ENCODE data around the gene GRK4. TPM values are rescaled to one million over a fixed set of nuclear protein-coding genes. Genes with fewer than 3 reads are reported as not detected.
A peak's percentile ranks its signal among the peaks of the same experiment; 100 is the strongest.

The GRK4 gene
- total and polyA plus RNA-seq, 12 donors, result 4.7 to 24.5 (median 10.3) TPM

DNA sequence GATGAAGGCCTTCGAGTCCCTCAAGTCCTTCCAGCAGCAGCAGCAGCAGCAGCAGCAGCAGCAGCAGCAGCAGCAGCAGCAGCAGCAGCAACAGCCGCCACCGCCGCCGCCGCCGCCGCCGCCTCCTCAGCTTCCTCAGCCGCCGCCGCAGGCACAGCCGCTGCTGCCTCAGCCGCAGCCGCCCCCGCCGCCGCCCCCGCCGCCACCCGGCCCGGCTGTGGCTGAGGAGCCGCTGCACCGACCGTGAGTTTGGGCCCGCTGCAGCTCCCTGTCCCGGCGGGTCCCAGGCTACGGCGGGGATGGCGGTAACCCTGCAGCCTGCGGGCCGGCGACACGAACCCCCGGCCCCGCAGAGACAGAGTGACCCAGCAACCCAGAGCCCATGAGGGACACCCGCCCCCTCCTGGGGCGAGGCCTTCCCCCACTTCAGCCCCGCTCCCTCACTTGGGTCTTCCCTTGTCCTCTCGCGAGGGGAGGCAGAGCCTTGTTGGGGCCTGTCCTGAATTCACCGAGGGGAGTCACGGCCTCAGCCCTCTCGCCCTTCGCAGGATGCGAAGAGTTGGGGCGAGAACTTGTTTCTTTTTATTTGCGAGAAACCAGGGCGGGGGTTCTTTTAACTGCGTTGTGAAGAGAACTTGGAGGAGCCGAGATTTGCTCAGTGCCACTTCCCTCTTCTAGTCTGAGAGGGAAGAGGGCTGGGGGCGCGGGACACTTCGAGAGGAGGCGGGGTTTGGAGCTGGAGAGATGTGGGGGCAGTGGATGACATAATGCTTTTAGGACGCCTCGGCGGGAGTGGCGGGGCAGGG lies 111.7 kb downstream of the GRK4 start:
- peak overlapping the region; percentile 16 to 92 (median 86) for H3K27ac ChIP-seq
- peak in 1 of 8 donors; percentile 17 for ATAC-seq
- H3K27me3 ChIP-seq, result no peaks in the 10 kb centered on the region
- TF ChIP-seq, protein P1, sequence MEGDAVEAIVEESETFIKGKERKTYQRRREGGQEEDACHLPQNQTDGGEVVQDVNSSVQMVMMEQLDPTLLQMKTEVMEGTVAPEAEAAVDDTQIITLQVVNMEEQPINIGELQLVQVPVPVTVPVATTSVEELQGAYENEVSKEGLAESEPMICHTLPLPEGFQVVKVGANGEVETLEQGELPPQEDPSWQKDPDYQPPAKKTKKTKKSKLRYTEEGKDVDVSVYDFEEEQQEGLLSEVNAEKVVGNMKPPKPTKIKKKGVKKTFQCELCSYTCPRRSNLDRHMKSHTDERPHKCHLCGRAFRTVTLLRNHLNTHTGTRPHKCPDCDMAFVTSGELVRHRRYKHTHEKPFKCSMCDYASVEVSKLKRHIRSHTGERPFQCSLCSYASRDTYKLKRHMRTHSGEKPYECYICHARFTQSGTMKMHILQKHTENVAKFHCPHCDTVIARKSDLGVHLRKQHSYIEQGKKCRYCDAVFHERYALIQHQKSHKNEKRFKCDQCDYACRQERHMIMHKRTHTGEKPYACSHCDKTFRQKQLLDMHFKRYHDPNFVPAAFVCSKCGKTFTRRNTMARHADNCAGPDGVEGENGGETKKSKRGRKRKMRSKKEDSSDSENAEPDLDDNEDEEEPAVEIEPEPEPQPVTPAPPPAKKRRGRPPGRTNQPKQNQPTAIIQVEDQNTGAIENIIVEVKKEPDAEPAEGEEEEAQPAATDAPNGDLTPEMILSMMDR (IDR thresholded peaks at IDR 0.05), result no peak
- no peaks in the 10 kb centered on the region for H3K36me3 ChIP-seq
- WGBS, 2 donors, result 0 to 1% methylated on average over 40 to 60 of the region's 60 CpGs
- peak; percentile 28 to 64 for DNase-seq
- intact Hi-C loops (cut with DNase I), result loop anchor here in 1 of 10 donors (5.0 kb wide), 1 partner anchor 833 kb away; the partner anchor contains the start of genes HAUS3 and POLN
- peak overlapping the region; percentile 73 to 92 (median 82) for H3K4me3 ChIP-seq
- H3K9me3 ChIP-seq, result no peaks in the 10 kb centered on the region
- peaks cover 3 to 48% (median 37%) of the 10 kb centered on the region in 9 donors for H3K4me1 ChIP-seq

DNA sequence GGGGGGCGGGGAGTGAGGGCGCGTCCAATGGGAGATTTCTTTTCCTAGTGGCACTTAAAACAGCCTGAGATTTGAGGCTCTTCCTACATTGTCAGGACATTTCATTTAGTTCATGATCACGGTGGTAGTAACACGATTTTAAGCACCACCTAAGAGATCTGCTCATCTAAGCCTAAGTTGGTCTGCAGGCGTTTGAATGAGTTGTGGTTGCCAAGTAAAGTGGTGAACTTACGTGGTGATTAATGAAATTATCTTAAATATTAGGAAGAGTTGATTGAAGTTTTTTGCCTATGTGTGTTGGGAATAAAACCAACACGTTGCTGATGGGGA lies 112.2 kb downstream of the GRK4 start:
- ATAC-seq, result no peak
- Histone ChIP-seq H3K36me3 (no peaks in the 10 kb centered on the region), H3K4me3 (peak overlapping the region in 9 of 10 donors; percentile 75 to 92 (median 83)), H3K27me3 (no peaks in the 10 kb centered on the region), H3K4me1 (peaks cover 3 to 51% (median 38%) of the 10 kb centered on the region in 9 donors), H3K27ac (peak overlapping the region in 7 of 10 donors; percentile 40 to 92 (median 79)), H3K9me3 (no peaks in the 10 kb centered on the region)
- intact Hi-C loops (cut with DNase I), result no loop called here
- 2 to 3% methylated on average over 8 of the region's 8 CpGs for WGBS, 2 donors
- TF ChIP-seq, protein P1 (IDR thresholded peaks at IDR 0.05), result no peak
- DNase-seq, result no peak

DNA sequence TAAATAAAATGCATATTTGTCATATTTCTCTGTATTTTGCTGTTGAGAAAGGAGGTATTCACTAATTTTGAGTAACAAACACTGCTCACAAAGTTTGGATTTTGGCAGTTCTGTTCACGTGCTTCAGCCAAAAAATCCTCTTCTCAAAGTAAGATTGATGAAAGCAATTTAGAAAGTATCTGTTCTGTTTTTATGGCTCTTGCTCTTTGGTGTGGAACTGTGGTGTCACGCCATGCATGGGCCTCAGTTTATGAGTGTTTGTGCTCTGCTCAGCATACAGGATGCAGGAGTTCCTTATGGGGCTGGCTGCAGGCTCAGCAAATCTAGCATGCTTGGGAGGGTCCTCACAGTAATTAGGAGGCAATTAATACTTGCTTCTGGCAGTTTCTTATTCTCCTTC lies 114.4 kb downstream of the GRK4 start:
- no peak for DNase-seq
- H3K4me1 ChIP-seq, result peaks cover 3 to 55% (median 34%) of the 10 kb centered on the region in 9 donors

GRCh38 chr4:3079694-3080123 lies 116.3 kb downstream of the GRK4 start:
- TF ChIP-seq, protein P1 (IDR thresholded peaks at IDR 0.05), result no peak
- ATAC-seq (no peak), DNase-seq (no peak)
- intact Hi-C loops (cut with DNase I), result no loop called here
- 73 to 75% methylated on average over 6 of the region's 6 CpGs for WGBS, 2 donors
- no peaks in the 10 kb centered on the region for H3K9me3 ChIP-seq
- peaks cover 3 to 46% (median 26%) of the 10 kb centered on the region in 9 donors for H3K4me1 ChIP-seq
- no peak overlapping the region for H3K4me3 ChIP-seq
- no peaks in the 10 kb centered on the region for H3K27me3 ChIP-seq
- no peaks in the 10 kb centered on the region for H3K36me3 ChIP-seq
- H3K27ac ChIP-seq, result no peak overlapping the region

More for the DNA sequence above, 114.4 kb downstream of the GRK4 start:
- Histone ChIP-seq H3K27ac (no peak overlapping the region), H3K36me3 (no peaks in the 10 kb centered on the region), H3K4me3 (no peak overlapping the region), H3K27me3 (no peaks in the 10 kb centered on the region), H3K9me3 (no peaks in the 10 kb centered on the region)
- no peak for ATAC-seq
- TF ChIP-seq, protein P1 (IDR thresholded peaks at IDR 0.05), result no peak
- 87 to 88% methylated on average over 2 of the region's 2 CpGs for WGBS, 2 donors
- intact Hi-C loops (cut with DNase I), result no loop called here

Data from heart right ventricle (tissue), 16 donors.